Ishikawa (cell line): ENCODE measurements around the gene SLC35G3.

Source experiments
- CEBPB ChIP-seq: IDR thresholded peaks from 2 replicates; pipeline ENCODE4 v1.6.1; 2012
- CREB1 ChIP-seq: IDR thresholded peaks from 2 replicates; pipeline ENCODE4 v1.6.1; 2012; ENCODE audit warnings: low read depth
- EGR1 ChIP-seq: IDR thresholded peaks from 2 replicates; pipeline ENCODE4 v1.6.1; 2012
- EP300 ChIP-seq: IDR thresholded peaks from 2 replicates; pipeline ENCODE4 v1.6.1; 2012; ENCODE audit warnings: borderline replicate concordance
- FOXM1 ChIP-seq: IDR thresholded peaks from 2 replicates; pipeline ENCODE4 v1.6.1; 2012; ENCODE audit warnings: low read depth, borderline replicate concordance
- NFIC ChIP-seq: IDR thresholded peaks from 2 replicates; pipeline ENCODE4 v1.6.1; 2012
- RAD21 ChIP-seq: IDR thresholded peaks from 2 replicates; pipeline ENCODE4 v1.6.1; 2012; ENCODE audit warnings: low read depth
- TAF1 ChIP-seq: IDR thresholded peaks from 2 replicates; pipeline ENCODE4 v1.6.1; 2012; ENCODE audit warnings: low read depth, mild to moderate bottlenecking
- TCF12 ChIP-seq: IDR thresholded peaks from 2 replicates; pipeline ENCODE4 v1.6.1; 2012; ENCODE audit warnings: low read depth
- TEAD4 ChIP-seq: IDR thresholded peaks from 2 replicates; pipeline ENCODE4 v1.6.1; 2012
- YY1 ChIP-seq: IDR thresholded peaks from 2 replicates; pipeline ENCODE4 v1.6.1; 2012; ENCODE audit warnings: low read depth
- ZBTB7A ChIP-seq: IDR thresholded peaks from 2 replicates; pipeline ENCODE4 v1.6.1; 2012; ENCODE audit warnings: low read depth
- TF ChIP-seq, protein P1 (sequence below): IDR thresholded peaks from 2 replicates; pipeline ENCODE4 v1.6.1; 2012
- TF ChIP-seq, protein P2 (sequence below): IDR thresholded peaks from 2 replicates; pipeline ENCODE4 v1.6.1; 2012
- TF ChIP-seq, protein P3 (sequence below): IDR thresholded peaks from 2 replicates; pipeline ENCODE4 v1.6.1; 2012; ENCODE audit warnings: low read depth, mild to moderate bottlenecking

SLC35G3 gene

DNA sequence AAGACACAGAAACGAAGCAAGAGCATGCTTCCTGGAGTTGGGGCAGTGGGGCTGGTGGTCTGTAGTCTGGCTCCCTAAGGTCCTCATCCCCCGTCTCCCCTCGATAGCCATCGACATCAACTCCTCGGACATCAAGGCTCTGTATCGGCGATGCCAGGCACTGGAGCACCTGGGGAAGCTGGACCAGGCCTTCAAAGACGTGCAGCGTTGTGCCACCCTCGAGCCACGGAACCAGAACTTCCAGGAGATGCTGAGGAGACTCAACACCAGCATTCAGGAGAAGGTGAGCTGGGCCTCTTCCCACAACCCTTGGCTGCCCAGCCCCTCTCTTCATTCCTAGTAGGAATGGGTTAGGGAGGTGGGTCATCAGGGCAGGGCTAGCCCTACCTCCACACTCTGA is 44.3 kb downstream of the SLC35G3 start:
- TF ChIP-seq YY1 (no peak), ZBTB7A (no peak), CREB1 (no peak), RAD21 (no peak), CEBPB (no peak), EGR1 (no peak), NFIC (no peak), TAF1 (no peak), EP300 (no peak), TCF12 (no peak), FOXM1 (no peak), TEAD4 (no peak)
- TF ChIP-seq, protein P1, sequence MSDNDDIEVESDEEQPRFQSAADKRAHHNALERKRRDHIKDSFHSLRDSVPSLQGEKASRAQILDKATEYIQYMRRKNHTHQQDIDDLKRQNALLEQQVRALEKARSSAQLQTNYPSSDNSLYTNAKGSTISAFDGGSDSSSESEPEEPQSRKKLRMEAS = no peak
- TF ChIP-seq, protein P2, sequence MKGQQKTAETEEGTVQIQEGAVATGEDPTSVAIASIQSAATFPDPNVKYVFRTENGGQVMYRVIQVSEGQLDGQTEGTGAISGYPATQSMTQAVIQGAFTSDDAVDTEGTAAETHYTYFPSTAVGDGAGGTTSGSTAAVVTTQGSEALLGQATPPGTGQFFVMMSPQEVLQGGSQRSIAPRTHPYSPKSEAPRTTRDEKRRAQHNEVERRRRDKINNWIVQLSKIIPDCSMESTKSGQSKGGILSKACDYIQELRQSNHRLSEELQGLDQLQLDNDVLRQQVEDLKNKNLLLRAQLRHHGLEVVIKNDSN = no peak
- TF ChIP-seq, protein P3, sequence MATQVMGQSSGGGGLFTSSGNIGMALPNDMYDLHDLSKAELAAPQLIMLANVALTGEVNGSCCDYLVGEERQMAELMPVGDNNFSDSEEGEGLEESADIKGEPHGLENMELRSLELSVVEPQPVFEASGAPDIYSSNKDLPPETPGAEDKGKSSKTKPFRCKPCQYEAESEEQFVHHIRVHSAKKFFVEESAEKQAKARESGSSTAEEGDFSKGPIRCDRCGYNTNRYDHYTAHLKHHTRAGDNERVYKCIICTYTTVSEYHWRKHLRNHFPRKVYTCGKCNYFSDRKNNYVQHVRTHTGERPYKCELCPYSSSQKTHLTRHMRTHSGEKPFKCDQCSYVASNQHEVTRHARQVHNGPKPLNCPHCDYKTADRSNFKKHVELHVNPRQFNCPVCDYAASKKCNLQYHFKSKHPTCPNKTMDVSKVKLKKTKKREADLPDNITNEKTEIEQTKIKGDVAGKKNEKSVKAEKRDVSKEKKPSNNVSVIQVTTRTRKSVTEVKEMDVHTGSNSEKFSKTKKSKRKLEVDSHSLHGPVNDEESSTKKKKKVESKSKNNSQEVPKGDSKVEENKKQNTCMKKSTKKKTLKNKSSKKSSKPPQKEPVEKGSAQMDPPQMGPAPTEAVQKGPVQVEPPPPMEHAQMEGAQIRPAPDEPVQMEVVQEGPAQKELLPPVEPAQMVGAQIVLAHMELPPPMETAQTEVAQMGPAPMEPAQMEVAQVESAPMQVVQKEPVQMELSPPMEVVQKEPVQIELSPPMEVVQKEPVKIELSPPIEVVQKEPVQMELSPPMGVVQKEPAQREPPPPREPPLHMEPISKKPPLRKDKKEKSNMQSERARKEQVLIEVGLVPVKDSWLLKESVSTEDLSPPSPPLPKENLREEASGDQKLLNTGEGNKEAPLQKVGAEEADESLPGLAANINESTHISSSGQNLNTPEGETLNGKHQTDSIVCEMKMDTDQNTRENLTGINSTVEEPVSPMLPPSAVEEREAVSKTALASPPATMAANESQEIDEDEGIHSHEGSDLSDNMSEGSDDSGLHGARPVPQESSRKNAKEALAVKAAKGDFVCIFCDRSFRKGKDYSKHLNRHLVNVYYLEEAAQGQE = no peak

DNA sequence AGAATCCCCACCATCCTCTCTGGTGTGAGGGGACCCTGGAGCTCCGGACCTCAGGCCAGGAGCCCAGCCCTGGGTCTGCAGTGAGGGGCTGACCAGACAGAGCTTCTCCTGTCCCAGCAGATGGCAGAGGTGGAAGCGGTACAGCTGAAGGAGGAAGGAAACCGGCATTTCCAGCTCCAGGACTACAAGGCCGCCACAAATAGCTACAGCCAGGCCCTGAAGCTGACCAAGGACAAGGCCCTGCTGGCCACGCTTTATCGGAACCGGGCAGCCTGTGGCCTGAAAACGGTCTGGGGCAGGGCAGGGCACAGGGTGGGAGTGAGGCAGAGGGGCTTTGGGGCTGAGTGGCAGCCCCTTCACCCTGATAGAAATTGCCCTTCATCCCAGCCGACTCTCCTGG is 46.0 kb downstream of the SLC35G3 start:
- TF ChIP-seq ZBTB7A = no peak
- TF ChIP-seq, protein P1 = no peak
- TF ChIP-seq TEAD4 = no peak
- no peak for TF ChIP-seq NFIC
- no peak for TF ChIP-seq RAD21
- TF ChIP-seq, protein P2 = no peak
- no peak for TF ChIP-seq EGR1
- TF ChIP-seq TAF1 = no peak
- TF ChIP-seq CREB1 = no peak
- TF ChIP-seq, protein P3 = no peak
- no peak for TF ChIP-seq FOXM1
- no peak for TF ChIP-seq EP300
- TF ChIP-seq CEBPB = no peak
- TF ChIP-seq TCF12 = no peak
- TF ChIP-seq YY1 = no peak

DNA sequence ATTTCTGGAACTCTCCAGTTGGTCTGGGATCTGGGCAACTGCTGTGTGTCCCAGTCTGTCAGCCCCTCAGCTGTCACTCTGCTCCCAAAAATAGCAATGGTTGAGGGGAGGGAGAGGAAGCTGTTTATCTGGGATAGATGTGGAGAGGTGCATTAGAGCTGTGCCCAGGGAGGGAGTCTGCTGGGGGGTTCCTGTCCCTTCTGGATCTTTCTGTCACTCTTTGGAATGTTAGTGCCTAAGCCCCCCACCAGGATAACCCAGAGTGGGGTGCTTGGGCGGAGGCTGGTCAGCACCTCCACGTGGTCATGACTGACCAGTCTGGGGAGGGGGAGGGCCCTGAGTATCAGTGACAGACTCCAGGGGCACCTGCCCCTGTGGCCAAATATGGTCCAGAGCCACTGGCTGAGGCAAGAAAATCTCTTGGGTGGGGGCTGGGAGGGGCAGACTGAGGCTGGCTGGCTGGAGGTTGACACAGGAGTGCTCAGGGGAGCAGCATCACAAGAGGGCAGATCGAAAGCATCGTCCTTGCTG is 46.8 kb downstream of the SLC35G3 start, which contains the start of gene UNC45B:
TSS of gene UNC45B (plus strand) at position 443 of the 531 bp plus-strand sequence. CDS start 447 bp downstream, outside the sequence.
- TF ChIP-seq RAD21 (no peak), CEBPB (no peak), EP300 (no peak), TEAD4 (no peak), ZBTB7A (no peak), CREB1 (no peak), NFIC (no peak), YY1 (no peak), EGR1 (no peak), TCF12 (no peak), FOXM1 (no peak), TAF1 (no peak)
- TF ChIP-seq, protein P2 = no peak
- TF ChIP-seq, protein P3 = no peak
- TF ChIP-seq, protein P1 = no peak
